Mucosa of stomach (tissue), 1 donor: ENCODE measurements around the gene ARHGEF4.

Source experiments
- H3K27me3 ChIP-seq: one replicate; pipeline ENCODE4 v1.7.0; 2013; ENCODE audit warnings: mild to moderate bottlenecking, low read length; ENCODE audit not compliant: control insufficient read depth, insufficient read depth
- H3K36me3 ChIP-seq: one replicate; pipeline ENCODE4 v1.7.0; 2013; ENCODE audit warnings: low read length; ENCODE audit not compliant: control insufficient read depth, insufficient read depth
- H3K4me1 ChIP-seq: one replicate; pipeline ENCODE4 v1.7.0; 2013; ENCODE audit warnings: mild to moderate bottlenecking, low read length; ENCODE audit not compliant: control insufficient read depth, insufficient read depth
- H3K4me3 ChIP-seq: one replicate; pipeline ENCODE4 v1.7.0; 2013; ENCODE audit warnings: low read length
- H3K9ac ChIP-seq: one replicate; pipeline ENCODE4 v1.7.0; 2013; ENCODE audit warnings: mild to moderate bottlenecking, low read length, moderate library complexity
- H3K9me3 ChIP-seq: one replicate; pipeline ENCODE4 v1.7.0; 2013; ENCODE audit warnings: mild to moderate bottlenecking, low read length, moderate library complexity; ENCODE audit not compliant: control insufficient read depth
- donor health status: Pancreatic carcinoma.

Gene ARHGEF4, protein sequence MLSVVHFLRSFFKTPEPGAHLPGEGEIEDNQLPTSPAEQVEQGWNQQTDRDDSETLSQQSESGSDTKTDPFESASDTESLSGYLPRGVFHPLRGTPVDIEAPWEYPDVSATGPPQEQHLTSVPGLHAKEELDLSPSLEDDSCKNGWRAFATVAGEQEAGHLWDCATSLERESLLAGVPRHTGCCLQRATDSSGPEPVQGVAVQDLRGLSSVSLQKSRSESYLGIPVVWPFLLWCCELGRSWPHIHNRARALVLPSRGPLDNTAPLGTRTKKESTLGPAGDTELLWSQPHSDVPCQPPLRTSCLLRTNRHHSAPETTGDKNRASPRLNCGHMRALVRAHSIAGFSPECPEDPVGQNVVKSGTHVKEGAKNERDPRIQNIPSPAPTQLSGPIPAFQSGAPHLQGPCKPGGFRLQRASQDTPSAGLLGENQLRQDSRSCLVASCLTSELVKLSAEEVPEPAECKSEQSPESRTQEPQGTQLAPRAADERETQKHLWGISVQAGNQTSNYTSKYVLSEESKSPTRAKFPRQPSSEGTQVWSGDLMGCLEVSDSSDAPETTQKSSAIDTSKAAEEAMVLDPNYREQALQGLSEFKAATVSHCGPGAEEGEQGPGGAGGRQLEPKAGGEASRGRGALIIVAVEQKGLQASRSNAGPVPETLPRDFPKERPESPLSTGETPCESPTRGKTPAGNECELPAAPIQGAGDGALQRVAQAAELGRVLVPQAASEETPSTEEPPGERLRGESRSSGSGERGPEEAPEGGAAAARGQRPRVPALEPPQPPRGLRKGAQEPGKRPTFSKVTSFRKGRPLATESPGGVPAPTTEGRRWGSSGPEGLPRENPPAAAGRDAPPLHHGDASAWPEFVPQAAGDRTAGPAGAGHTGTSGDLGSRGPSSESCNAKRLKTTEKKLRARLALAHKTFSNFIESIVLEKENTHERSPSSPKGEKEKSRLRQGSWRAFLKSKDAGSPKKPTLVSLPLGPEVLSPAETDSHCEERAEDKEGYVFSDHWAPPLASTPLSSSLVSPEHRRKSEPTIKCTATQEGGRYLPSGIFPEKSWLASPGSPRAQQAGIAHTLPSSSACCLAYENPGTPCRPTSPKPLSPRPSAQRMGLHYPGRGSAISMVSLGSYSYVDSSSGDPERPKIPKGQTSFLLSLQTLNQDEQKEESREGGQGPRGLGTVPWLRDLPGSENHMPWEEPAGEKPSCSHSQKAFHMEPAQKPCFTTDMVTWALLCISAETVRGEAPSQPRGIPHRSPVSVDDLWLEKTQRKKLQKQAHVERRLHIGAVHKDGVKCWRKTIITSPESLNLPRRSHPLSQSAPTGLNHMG (N-terminal part only)

DNA sequence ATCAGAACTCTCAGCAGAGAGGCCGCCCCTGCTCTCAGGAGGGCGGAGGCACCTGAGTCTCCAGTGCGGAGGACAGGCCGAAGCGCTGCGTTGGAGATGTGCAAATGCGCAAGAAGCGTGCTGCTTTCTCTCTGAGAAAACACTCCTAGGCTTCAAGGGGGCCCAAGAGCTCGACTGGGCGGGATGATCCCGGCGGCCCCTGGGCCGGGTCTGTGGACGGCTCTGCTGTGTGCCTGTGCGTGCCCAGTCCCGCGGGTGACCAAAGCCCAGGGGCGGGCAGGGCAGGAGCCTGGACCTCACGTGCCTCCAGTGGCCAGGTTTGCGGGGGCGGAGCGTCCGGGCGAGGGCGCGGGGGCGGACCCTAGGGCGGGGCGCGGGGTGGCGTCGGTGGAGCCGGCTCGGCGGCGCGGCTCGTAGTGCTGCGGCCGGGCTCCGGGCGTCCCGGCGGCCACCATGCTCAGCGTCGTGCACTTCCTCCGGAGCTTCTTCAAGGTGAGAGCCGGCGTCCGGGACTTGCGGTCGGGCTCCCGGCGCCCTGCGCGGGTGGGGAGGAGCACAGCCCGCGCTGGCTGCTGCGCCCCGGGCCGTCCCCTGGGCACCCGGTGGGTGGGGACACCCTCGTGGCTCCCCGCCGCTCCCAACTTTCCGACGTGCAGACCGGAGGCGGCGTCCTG is at the start of gene ARHGEF4:
Gene ARHGEF4 (plus strand): TSS at position 414 of the 674 bp plus-strand sequence. CDS start 40 bp downstream, at position 454.
- Histone ChIP-seq H3K9me3 (no peaks in the 10 kb centered on the region), H3K9ac (no peak within 1 kb of the TSS), H3K36me3 (no peaks in the 10 kb centered on the region), H3K27me3 (peaks cover 40% of the 10 kb centered on the region), H3K4me1 (peaks cover 4% of the 10 kb centered on the region), H3K4me3 (no peak within 1 kb of the TSS)

DNA sequence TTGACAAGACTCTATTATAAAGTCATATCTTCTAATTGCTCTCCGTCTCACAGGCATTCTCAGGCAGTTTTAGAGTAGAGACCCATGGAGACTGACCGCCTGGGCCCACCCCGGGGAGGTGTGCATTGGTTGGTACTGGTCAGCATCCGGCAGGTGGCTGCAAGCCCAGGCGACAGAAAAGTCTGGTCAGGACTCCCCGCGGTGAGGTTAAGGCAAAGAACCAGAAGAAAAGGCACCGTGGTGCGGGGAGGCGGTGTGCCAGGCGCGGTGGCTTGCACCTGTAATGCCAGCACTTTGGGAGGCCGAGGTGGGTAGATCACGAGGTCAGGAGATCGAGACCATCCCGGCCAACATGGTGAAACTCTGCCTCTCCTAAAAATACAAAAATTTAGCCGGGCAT is 48.9 kb upstream of the ARHGEF4 start:
- H3K4me3 ChIP-seq, result no peak overlapping the region
- H3K4me1 ChIP-seq, result peaks cover 6% of the 10 kb centered on the region
- no peaks in the 10 kb centered on the region for H3K36me3 ChIP-seq
- no peak overlapping the region for H3K9ac ChIP-seq
- no peaks in the 10 kb centered on the region for H3K9me3 ChIP-seq
- no peaks in the 10 kb centered on the region for H3K27me3 ChIP-seq

DNA sequence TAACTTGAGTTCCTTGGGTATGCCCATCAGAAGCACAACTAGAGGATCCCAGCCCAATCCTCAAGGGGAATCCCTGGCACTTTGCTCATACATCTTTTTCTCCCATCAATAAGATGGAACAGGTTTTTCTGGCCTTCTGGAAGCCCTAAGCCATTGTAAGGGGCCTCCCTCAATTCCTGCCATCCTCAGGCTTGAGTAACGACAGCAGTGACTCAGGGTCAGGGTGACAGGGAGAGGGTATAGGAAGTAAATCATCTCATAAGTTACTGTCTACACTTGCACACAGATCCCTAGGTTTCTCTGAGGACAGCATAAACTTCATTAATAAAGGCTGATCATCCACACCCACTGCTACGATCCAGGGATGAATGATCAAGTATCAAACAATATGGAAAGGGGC is 46.4 kb upstream of the ARHGEF4 start:
- Histone ChIP-seq H3K4me3 (no peak overlapping the region), H3K36me3 (no peaks in the 10 kb centered on the region), H3K27me3 (no peaks in the 10 kb centered on the region)

DNA sequence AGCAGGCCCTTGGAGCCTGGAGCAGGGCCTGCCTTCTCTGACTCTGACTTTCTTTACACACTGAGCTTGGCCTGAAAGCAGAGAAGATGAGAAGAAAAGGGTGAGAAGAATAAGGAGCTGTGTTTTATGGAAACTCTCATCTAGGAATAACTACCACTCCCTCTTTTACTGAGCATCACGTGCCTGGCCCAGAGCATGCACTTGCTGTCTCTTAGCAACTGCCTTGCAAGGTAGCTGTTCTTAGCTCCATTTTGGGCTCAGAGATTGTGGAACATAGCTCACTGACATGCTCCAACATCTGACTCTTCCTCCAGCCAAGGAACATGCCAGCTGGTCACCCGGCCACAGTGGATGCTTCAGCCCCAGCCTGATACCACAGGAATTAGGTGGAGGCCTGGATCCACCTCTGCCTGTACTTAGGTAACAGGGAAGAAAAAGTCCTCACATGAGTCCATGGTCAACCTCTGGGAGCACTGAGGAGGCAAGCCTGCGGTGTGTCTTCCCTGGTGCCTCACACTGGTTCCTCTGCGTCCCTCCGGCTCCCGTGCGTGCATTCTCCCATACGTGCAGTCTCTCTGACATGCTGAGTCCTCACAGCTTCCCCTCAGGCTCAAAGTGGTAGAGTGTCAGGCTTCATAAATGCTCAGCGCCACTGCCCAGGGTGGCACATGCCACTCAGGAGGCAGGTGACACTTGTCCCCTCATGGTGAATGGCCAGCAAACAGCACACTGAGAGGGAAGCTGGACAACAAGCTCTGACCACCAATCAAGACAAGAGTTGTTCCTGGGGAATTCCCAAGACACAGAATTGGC is 45.7 kb upstream of the ARHGEF4 start:
- Histone ChIP-seq H3K9me3 (no peaks in the 10 kb centered on the region), H3K4me1 (peaks cover 6% of the 10 kb centered on the region), H3K36me3 (no peaks in the 10 kb centered on the region), H3K27me3 (no peaks in the 10 kb centered on the region), H3K4me3 (no peak overlapping the region), H3K9ac (no peak overlapping the region)

More for the DNA sequence above, 46.4 kb upstream of the ARHGEF4 start:
- Histone ChIP-seq H3K9me3 (no peaks in the 10 kb centered on the region), H3K9ac (no peak overlapping the region), H3K4me1 (peaks cover 6% of the 10 kb centered on the region)

DNA sequence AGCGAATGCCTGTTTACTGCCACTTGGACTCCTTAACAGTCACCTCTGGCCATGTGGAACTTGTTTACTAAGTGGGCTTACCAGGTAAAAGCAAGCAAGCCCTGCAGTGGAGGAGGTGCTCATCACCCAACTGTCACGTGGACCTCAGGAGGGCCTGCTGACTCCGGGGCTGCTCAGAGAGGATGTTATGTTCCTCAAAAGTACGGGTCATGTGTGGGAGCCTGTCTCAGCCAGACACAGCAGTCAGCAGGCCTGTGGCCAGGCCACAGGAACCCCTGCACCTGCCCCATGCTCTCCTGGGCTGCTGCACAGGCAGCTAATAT is 45.1 kb upstream of the ARHGEF4 start:
- peaks cover 6% of the 10 kb centered on the region for H3K4me1 ChIP-seq
- no peaks in the 10 kb centered on the region for H3K9me3 ChIP-seq
- H3K4me3 ChIP-seq, result no peak overlapping the region
- no peaks in the 10 kb centered on the region for H3K36me3 ChIP-seq
- H3K9ac ChIP-seq, result no peak overlapping the region
- no peaks in the 10 kb centered on the region for H3K27me3 ChIP-seq

DNA sequence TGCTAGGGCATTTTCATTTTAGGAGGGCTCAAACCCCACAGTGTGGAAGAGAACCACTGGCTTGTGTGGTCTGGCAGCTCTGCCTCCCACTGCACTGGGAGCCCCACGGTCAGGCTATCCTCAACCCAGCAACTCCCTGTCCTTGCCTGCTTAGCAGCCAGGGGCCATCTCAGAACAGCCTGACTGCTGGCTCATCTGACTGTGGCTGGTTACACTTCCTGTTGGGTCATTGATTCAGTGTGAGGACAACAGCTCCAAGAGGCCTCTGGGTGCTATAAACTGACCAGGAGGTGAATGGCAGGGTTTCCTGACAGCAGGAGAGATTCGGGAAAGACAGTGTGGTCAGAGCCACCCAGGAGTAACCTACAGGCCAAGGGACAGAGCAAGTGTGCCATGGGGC is 41.3 kb upstream of the ARHGEF4 start:
- Histone ChIP-seq H3K27me3 (peaks cover 9% of the 10 kb centered on the region), H3K4me1 (peaks cover 16% of the 10 kb centered on the region), H3K36me3 (no peaks in the 10 kb centered on the region), H3K4me3 (no peak overlapping the region), H3K9me3 (no peaks in the 10 kb centered on the region), H3K9ac (no peak overlapping the region)

DNA sequence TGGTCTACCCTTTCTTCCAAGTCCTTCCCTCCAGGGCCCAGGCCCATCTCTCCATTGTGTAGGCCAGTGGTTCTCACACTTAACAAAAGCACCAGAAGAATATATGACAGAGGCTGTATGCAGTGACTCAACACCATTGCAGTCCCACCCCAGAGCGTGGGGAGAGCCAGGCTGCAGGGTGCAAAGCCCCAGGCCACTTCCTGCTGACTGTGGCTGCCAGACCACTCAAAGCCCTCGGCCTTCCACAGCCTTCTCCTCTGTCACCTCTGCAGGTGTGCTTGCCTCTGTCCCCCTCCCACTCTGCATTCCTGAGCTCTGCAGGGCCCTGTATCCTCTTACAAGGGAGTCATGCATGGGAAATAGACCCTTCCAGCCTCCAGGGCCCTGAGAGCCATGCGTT is 40.4 kb upstream of the ARHGEF4 start:
- Histone ChIP-seq H3K4me1 (peaks cover 12% of the 10 kb centered on the region), H3K9me3 (no peaks in the 10 kb centered on the region), H3K4me3 (no peak overlapping the region), H3K9ac (no peak overlapping the region), H3K27me3 (peaks cover 9% of the 10 kb centered on the region), H3K36me3 (no peaks in the 10 kb centered on the region)

DNA sequence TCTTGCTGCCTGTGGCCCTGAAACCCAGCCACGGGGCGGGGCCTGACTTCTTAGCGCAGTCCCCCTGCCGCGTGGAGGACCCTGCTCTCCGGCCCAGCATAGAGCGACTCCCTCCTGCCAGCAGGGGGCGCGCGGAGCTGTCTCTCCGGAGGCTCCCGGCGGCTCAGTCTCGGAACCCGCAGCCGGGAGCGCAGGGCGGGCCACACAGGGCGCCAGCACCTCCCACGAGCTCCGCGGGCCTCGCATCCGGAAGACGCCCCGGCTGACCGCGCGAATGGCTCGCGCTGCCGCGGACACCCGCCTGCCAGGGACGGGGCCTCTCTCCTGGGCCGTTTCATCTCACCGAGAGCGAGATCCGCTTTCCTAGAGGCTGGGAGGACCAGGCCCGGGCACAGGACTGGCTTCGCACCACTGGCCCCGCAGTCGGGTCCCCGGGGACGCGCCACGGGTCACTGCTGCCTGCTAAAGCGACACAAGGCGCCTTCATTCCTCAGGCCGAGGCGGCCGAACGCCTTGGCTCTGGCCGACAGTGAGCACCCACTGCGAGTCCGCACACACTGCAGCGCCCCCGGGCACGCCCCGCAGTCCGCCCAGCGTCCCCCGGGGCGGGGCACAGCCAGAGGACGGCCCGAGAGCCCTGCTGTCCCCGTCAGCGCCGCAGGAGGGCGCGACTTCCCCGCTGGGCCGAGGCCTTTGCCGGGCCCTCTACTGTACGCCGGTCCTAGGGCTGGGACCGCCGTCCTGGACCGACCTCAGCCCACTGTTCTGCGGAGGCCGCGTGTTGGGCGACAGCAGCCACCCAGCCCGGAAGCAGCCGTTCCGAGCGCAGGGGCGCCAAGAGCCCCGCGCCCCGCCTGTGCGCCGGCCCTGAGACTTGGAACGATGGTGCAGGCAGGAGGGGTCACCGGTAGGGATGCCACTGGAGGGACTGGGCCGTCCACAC is 39.0 kb upstream of the ARHGEF4 start:
- H3K36me3 ChIP-seq, result no peaks in the 10 kb centered on the region
- no peaks in the 10 kb centered on the region for H3K9me3 ChIP-seq
- peaks cover 10% of the 10 kb centered on the region for H3K4me1 ChIP-seq
- peak overlapping the region; percentile 75 for H3K9ac ChIP-seq
- peaks cover 9% of the 10 kb centered on the region for H3K27me3 ChIP-seq
- H3K4me3 ChIP-seq, result peak overlapping the region; percentile 56

DNA sequence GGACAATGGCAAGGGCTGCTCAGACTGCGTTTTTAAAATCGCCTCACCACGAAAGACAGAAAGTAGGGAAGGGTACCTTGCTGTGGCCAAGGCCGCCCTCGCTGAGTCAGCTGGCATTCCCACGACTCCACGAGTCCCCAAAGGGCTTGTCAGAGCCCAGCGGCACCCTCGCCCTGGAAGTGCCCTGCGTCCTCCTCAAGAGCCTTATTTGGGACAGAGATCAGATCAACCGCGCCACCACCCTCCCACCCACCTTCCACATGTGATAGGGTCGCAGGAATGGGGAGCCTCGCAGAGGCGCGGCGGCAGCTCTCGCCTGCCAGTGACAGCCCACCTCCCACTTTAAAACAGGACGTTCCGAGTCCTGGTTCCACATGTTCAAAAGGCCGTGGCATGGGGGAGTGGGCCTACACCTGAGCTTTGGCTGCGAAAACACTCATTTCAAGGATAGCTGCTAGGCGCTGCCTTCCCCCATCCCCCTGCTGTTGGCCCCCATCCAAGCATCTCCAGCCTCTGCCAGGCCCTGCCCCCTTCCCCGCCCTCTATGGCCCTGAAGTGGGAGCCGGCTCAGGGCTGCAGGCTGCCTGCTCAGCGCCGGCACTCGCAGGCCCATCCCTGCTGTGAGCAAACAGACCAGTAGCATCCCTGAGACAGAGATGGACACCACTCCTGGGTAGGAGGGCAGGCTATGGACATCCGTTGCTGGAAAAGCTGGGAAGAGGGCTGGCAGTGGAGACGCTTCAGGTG is 38.1 kb upstream of the ARHGEF4 start:
- H3K9ac ChIP-seq, result peak overlapping the region; percentile 75
- H3K4me1 ChIP-seq, result peaks cover 10% of the 10 kb centered on the region
- H3K36me3 ChIP-seq, result no peaks in the 10 kb centered on the region
- H3K4me3 ChIP-seq, result peak overlapping the region; percentile 56
- H3K9me3 ChIP-seq, result no peaks in the 10 kb centered on the region
- peaks cover 9% of the 10 kb centered on the region for H3K27me3 ChIP-seq

DNA sequence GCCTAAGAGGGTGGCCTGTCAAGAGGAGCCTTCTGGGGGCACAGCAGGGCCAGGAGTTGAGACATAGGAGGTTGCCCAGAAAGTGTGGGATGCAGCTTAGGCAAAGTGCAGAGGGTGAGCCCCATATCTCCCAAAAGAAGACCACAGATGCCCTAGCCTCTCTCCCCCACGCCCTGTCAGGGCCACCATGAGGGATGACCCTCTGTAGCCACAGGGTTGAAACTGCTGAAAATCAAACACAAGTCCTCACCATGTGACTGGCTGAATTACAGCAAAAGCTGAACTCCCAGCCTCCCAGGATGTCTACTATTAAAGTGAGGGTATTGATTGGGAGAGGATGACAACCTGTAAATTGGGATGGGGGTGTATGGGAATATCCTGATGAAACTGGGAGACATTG is 37.4 kb upstream of the ARHGEF4 start:
- Histone ChIP-seq H3K9ac (no peak overlapping the region), H3K36me3 (no peaks in the 10 kb centered on the region), H3K9me3 (no peaks in the 10 kb centered on the region), H3K4me3 (no peak overlapping the region), H3K27me3 (peaks cover 9% of the 10 kb centered on the region), H3K4me1 (peaks cover 10% of the 10 kb centered on the region)
